NB4 (cell line): ENCODE data around the gene EFHC2.

Source experiments
- DNase-seq: peaks from one replicate; pipeline ENCODE4 v3.0.0; 2010; ENCODE audit warnings: low read depth
- H3K4me3 ChIP-seq: one replicate; pipeline ENCODE4 v1.5.1; 2011; ENCODE audit warnings: mild to moderate bottlenecking, low read depth, low read length, moderate library complexity
- CTCF ChIP-seq: IDR thresholded peaks from one replicate; pipeline ENCODE4 v1.5.1; 2012; ENCODE audit warnings: low read depth, low read length
- MAX ChIP-seq: IDR thresholded peaks from 2 replicates; pipeline ENCODE4 v1.6.1; 2011; ENCODE audit warnings: low read depth, low read length
- MYC ChIP-seq: IDR thresholded peaks from 2 replicates; pipeline ENCODE4 v1.6.1; 2011; ENCODE audit warnings: low read depth, low read length
- POLR2A ChIP-seq: IDR thresholded peaks from 2 replicates; pipeline ENCODE4 v1.6.1; 2011; ENCODE audit warnings: mild to moderate bottlenecking; ENCODE audit not compliant: insufficient read length; ENCODE audit errors: extremely low read depth

EFHC2 gene

GRCh38 chrX:44310227-44310626, 33.2 kb downstream of the EFHC2 start:
- DNase-seq, result no peak
- H3K4me3 ChIP-seq, result no peak overlapping the region
- TF ChIP-seq MYC (no peak), CTCF (no peak), MAX (no peak), POLR2A (no peak)

GRCh38 chrX:44308869-44309268, 34.6 kb downstream of the EFHC2 start:
- TF ChIP-seq POLR2A (no peak), MYC (no peak), MAX (no peak), CTCF (no peak)
- DNase-seq, result no peak
- no peak overlapping the region for H3K4me3 ChIP-seq

GRCh38 chrX:44306356-44306755, 37.1 kb downstream of the EFHC2 start:
- TF ChIP-seq MAX, result no peak
- no peak for TF ChIP-seq MYC
- TF ChIP-seq CTCF, result no peak
- TF ChIP-seq POLR2A, result no peak
- no peak for DNase-seq
- no peak overlapping the region for H3K4me3 ChIP-seq

DNA sequence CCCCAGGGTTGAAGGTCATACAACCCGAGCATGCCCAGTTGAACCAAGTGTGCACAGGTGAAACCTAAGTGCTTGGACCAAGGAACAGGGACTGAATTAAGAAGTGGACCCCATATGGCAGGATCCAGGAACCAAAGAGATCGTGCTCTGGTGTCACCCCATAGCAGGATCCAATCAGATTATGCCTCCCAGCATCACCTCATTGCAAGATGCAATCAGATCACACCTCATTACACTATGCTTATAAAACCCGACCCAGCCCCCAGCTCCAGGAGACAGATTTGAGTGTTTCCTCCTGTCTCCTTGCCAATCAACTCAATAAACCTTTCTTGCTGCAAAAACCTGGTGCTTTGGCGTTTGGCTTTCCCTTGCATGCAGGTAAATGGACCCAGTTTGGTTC, 37.6 kb downstream of the EFHC2 start:
- H3K4me3 ChIP-seq, result no peak overlapping the region
- TF ChIP-seq POLR2A, result no peak
- no peak for TF ChIP-seq MAX
- TF ChIP-seq CTCF, result no peak
- TF ChIP-seq MYC, result no peak
- no peak for DNase-seq

DNA sequence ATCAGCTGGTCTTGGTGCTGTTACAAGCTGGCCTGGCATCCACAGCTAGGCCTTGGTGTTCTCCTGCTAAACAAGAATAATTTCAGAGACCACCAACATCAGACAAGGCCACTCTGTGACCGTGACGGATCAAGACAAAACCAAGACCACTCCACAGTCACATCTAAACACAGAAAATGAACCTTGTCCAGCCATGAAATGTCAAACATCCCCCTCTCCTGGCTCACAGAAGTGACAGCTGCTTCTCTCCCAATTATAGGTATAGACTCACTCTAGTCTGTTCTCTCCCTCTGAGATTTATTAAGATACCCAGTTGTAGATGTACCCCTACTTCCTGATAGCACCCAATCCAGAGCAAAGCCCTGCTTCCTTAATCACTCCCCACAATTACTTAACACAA, 40.4 kb downstream of the EFHC2 start:
- no peak overlapping the region for H3K4me3 ChIP-seq
- DNase-seq, result no peak
- no peak for TF ChIP-seq POLR2A
- no peak for TF ChIP-seq MAX
- TF ChIP-seq MYC, result no peak
- TF ChIP-seq CTCF, result no peak

DNA sequence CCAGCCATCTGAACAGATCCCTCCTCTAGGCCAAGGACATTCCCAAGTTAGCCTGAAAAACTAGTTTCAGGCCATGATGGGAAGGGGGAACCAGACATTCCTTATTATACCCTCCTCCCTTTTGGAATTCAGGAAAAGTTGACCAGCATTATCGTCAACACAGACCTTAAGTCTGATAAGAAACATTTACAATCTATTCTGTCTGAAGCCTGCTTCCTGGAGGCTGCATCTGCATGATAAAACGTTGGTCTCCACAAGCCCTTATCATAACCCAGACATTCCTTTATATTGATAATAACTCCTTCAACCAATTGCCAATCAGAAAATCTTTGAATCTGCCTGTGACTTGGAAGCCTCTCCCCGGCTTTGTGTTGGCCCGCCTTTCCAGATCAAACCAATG, 44.3 kb downstream of the EFHC2 start:
- no peak overlapping the region for H3K4me3 ChIP-seq
- no peak for TF ChIP-seq CTCF
- no peak for TF ChIP-seq MAX
- no peak for TF ChIP-seq MYC
- no peak for DNase-seq
